ENCODE measurements around the gene SEMA4A. TPM values are rescaled to one million over a fixed set of nuclear protein-coding genes. Genes with fewer than 3 reads are reported as not detected.
A peak's percentile ranks its signal among the peaks of the same experiment; 100 is the strongest.

The SEMA4A gene
- polyA plus RNA-seq, 1 experiment = 0.77 TPM

DNA sequence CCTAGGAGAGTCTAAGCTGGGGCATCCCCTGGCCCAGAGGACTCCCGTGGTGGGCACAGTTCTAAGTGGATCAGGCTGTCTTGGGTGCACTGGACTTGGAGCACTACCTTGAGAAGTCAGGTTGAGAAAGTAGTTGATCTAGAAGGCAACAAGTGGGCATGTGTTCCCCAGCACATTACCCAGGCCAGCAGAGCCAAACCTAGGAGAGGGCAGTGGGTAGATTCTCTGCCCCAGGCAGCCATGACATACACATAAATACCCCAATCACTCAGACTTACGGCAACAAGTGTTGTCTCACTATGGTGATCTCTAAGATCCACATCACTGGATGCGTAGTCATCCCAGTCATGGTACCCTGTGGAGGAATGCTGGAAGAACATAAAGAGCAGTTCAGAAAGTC lies 57.9 kb downstream of the SEMA4A start:
- Histone ChIP-seq H3K4me3 (ENCODE audit: low read depth, low read length) (no peak overlapping the region), H3K27me3 (ENCODE audit: control insufficient read depth, insufficient read depth, low read length) (no peaks in the 10 kb centered on the region), H3K36me3 (ENCODE audit: control insufficient read depth, insufficient read depth, low read length) (peaks cover 13% of the 10 kb centered on the region)
- ChIA-PET CTCF (interaction anchor here (0.8 to 2.5 kb wide), 2 partner anchors 13 to 114 kb away, joined by 3 to 5 read pairs; no protein-coding TSS in a partner anchor), POLR2A (no interaction called here)
- no peak for DNase-seq (ENCODE audit: low read depth)
- TF ChIP-seq, protein P1, sequence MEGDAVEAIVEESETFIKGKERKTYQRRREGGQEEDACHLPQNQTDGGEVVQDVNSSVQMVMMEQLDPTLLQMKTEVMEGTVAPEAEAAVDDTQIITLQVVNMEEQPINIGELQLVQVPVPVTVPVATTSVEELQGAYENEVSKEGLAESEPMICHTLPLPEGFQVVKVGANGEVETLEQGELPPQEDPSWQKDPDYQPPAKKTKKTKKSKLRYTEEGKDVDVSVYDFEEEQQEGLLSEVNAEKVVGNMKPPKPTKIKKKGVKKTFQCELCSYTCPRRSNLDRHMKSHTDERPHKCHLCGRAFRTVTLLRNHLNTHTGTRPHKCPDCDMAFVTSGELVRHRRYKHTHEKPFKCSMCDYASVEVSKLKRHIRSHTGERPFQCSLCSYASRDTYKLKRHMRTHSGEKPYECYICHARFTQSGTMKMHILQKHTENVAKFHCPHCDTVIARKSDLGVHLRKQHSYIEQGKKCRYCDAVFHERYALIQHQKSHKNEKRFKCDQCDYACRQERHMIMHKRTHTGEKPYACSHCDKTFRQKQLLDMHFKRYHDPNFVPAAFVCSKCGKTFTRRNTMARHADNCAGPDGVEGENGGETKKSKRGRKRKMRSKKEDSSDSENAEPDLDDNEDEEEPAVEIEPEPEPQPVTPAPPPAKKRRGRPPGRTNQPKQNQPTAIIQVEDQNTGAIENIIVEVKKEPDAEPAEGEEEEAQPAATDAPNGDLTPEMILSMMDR (IDR thresholded peaks at IDR 0.05; ENCODE audit: insufficient read depth, low read depth, low read length) = no peak

DNA sequence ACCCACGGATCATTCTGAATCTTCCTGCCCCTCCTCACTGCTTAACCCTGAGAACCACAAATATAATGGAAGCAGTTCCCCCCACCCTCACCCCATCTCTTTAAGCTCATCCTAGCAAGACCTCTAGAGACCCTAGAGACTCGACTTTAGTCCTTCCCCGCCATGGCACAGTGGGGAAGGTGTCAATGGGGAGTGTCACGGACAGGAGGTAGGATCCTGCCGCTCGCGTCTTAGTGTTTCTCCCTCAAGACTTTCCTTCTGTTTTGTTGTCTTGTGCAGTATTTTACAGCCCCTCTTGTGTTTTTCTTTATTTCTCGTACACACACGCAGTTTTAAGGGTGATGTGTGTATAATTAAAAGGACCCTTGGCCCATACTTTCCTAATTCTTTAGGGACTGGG lies 58.7 kb downstream of the SEMA4A start:
- peaks cover 13% of the 10 kb centered on the region for H3K36me3 ChIP-seq (ENCODE audit: control insufficient read depth, insufficient read depth, low read length)
- ChIA-PET CTCF (interaction anchor here (0.9 to 3.8 kb wide), 6 partner anchors 13 to 115 kb away, joined by 3 to 37 read pairs (median 4); no protein-coding TSS in a partner anchor), POLR2A (interaction anchor here (0.7 to 1.3 kb wide), 2 partner anchors 12 to 71 kb away, joined by 3 to 13 read pairs; partner anchors contain the start of gene SMG5)
- no peak overlapping the region; the same call in 1 of the 2 replicates for H3K4me3 ChIP-seq (ENCODE audit: low read depth, low read length)
- DNase-seq (ENCODE audit: low read depth) = no peak
- no peaks in the 10 kb centered on the region for H3K27me3 ChIP-seq (ENCODE audit: control insufficient read depth, insufficient read depth, low read length)
- TF ChIP-seq, protein P1 (IDR thresholded peaks at IDR 0.05; ENCODE audit: insufficient read depth, low read depth, low read length) = no peak

DNA sequence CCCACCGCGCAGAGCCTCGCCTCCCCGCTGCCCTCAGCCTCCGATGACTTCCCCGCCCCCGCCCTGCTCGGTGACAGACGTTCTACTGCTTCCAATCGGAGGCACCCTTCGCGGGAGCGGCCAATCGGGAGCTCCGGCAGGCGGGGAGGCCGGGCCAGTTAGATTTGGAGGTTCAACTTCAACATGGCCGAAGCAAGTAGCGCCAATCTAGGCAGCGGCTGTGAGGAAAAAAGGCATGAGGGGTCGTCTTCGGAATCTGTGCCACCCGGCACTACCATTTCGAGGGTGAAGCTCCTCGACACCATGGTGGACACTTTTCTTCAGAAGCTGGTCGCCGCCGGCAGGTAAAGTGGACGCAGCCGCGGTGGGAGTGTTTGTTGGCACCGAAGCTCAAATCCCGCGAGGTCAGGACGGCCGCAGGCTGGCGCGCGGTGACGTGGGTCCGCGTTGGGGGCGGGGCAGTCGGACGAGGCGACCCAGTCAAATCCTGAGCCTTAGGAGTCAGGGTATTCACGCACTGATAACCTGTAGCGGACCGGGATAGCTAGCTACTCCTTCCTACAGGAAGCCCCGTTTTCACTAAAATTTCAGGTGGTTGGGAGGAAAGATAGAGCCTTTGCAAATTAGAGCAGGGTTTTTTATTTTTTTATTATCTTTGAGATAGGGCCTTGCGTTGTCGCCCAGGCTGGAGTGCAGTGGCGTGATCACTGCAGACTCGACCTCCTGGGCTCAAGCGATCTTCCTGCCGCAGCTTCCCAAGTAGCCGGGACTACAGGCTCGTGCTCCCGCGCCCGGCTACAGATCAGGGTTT lies 59.7 kb downstream of the SEMA4A start, which contains the start of gene PMF1:
Gene PMF1, plus strand, starts transcription at position 175 of the 811 bp plus-strand sequence. Its CDS starts 9 bp downstream, at position 184.
- Histone ChIP-seq H3K36me3 (ENCODE audit: control insufficient read depth, insufficient read depth, low read length) (peaks cover 11% of the 10 kb centered on the region), H3K4me3 (ENCODE audit: low read depth, low read length) (peak within 1 kb of the TSS; percentile 47), H3K27me3 (ENCODE audit: control insufficient read depth, insufficient read depth, low read length) (no peaks in the 10 kb centered on the region)
- peak; percentile 83 for DNase-seq (ENCODE audit: low read depth)
- POLR2A ChIA-PET = interaction anchor here (0.6 to 1.3 kb wide), 7 partner anchors 12 to 357 kb away, joined by 3 to 13 read pairs (median 3); partner anchors contain the start of genes SLC25A44 and SMG5
- TF ChIP-seq, protein P1 (IDR thresholded peaks at IDR 0.05; ENCODE audit: insufficient read depth, low read depth, low read length) = no peak
- CTCF ChIA-PET = interaction anchor here (0.8 to 3.8 kb wide), 11 partner anchors 12 to 123 kb away, joined by 3 to 37 read pairs (median 4); no protein-coding TSS in a partner anchor

DNA sequence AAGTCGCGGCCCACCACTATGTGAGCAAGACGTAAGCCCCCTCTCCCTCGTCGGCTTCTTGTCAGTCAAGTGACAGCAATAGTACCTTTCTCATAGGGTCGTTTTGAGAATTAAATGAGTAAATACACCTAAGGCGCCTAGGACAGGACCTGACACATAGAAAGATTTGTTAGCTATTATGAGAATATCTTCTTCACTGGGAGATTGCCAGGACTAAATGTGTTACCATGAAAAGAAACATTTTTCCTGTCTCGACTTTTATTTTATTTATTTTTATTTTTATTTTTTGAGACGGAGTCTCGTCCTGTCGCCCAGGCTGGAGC lies 60.2 kb downstream of the SEMA4A start:
- H3K36me3 ChIP-seq (ENCODE audit: control insufficient read depth, insufficient read depth, low read length) = peaks cover 9% of the 10 kb centered on the region
- POLR2A ChIA-PET = interaction anchor here (1.3 kb wide), 1 partner anchor 69 kb away, joined by 3 read pairs; the partner anchor contains the start of gene SMG5
- no peaks in the 10 kb centered on the region for H3K27me3 ChIP-seq (ENCODE audit: control insufficient read depth, insufficient read depth, low read length)
- DNase-seq (ENCODE audit: low read depth) = no peak
- H3K4me3 ChIP-seq (ENCODE audit: low read depth, low read length) = peak overlapping the region; percentile 47
- CTCF ChIA-PET = interaction anchor here (0.8 to 3.8 kb wide), 8 partner anchors 11 to 123 kb away, joined by 3 to 37 read pairs (median 4); no protein-coding TSS in a partner anchor
- TF ChIP-seq, protein P1 (IDR thresholded peaks at IDR 0.05; ENCODE audit: insufficient read depth, low read depth, low read length) = no peak

Data from BJ (cell line).